ENCODE results near the gene HORMAD2. TPM values are rescaled to one million over a fixed set of nuclear protein-coding genes. Genes with fewer than 3 reads are reported as not detected.
"Not testable (repeated sequence)": the region's sequence is repeated elsewhere in the genome, so short reads cannot be mapped to it uniquely, and the experiment has no call there.

Gene HORMAD2
- total RNA-seq, 1 donor from 2014 or later = not detected

DNA sequence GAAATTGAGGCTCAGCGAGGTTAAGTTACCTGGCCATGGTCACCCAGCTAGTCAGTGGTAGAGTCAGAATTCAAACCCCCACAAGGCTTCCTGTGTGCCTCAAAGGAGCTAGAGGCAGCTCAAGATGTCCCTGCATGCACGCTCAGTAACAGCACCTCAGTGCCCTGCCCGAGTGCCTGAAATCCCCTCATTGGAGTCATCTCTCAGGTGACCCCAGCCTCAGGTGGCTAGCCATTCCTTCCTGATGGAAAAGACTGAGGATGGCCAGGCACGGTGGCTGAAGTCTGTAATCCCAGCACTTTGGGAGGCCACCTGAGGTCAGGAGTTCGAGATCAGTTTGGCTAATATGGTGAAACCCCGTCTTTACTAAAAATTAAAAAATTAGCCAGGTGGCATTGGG is 129.4 kb downstream of the HORMAD2 start:
- DNase-seq (ENCODE audit: low spot score) = no peak

DNA sequence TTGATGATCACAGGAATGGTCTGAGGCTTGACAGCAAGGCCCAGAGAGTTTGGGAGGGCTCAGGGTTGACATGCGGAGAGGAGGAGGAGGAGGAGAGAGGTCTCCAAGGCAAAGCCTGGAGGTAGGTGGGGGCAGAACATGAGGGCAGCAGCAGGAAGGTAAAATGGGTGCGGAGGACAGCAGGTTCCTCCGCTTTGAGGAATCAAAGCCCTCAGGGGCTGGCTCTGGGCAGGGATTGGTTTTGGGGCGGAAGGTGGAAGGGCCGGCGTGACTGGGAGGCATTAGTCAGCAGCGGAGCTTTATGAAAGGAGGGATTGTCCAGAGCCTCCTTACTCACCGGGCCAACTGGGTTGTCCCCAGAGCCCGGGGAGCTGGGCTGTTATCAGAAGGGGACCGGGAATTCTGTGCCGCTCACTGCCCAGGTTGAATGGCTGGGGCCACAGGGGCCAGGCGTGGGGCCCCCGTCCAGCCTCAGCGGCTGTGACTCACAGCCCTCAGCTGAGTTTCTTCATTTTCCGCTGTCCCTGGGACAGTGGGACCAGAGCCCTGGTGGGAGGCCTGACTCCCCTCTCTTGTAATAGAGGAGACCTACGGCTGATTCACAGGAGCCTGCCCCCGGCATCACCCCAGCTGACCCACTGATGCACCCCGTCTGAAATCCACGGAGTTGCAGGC is 130.1 kb downstream of the HORMAD2 start:
- DNase-seq (ENCODE audit: low spot score) = no peak

DNA sequence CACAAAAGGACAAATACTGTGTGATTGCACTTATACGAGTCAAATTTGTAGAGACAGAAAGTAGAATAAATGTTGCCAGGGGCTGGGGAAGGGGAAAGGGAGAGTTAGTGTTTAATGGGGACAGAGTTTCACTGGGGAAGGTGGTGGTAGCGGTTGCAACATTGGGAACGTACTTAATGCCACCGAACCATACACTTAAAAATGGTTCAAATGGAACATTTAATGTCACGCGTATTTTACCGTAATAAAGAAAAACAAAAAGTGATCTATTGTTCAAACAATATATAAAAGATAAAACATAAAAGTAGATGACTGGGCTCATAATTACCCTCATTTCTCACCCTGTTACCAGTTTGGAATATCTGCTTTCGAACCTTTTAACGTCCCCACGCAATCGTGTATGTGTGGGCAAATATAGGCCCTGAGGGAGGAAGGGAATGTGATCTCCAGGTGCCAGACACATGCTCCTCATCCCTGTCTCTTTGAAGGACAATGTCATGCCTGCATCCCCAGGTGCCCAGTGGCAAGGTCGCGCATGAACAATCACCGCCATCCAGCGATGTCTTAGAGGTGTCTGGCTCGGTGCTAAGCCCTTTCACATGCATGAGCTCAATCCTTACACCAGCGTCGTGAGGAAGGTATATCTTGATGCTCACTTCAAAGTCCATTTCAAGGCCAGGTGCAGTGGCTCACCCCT is 131.0 kb downstream of the HORMAD2 start:
- DNase-seq (ENCODE audit: low spot score) = no peak

DNA sequence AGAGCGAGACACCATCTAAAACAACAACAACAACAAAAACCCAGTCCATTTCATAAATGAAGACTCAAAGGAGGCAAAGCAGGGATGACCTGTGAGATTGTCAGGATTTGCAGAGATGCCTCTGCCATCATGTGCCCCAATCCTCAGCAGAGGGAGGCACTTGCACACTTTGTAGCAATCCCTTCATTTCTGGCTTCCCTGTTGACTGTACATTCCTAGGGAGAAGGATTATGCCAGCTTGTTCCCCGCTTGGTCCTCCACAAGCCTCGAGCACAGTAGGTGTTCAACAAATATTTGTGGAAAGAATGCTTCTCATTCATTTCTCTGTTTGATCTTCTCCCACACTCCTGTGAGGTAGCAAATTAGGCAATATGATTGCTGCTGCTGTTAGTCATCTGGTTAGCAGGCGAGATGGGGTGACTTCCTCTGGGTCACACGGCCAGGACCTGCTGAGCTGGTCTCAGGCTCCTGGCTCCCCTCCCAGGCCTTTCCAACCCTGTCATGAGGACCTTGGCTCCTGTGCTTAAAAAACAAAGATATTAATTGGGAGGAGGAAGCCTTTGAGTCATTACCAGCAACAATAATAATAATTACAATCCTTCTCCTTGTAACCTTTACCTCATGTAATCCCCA is 132.2 kb downstream of the HORMAD2 start:
- peak; percentile 81 for DNase-seq (ENCODE audit: low spot score)

DNA sequence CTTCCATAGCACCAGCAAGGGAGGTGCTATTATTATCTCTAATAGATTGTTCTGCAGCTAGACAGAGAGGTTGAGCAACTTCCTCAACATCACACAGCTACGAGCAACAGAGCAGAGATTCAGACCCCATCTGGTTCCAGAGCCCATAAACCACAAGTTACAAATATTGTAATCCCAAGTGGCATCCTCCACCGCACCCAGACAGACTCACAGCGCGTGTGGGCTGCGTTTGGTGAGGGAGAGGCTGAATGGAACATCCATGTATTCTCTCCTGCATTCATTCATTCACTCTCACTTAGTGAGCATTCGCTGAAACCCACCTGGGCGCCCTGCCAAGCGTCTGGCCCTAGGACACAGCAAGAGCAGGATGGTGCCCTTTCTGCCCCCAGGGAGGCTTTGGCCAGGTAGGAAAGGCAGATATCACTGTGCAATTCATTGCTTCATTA is 132.8 kb downstream of the HORMAD2 start:
- no peak for DNase-seq (ENCODE audit: low spot score)

DNA sequence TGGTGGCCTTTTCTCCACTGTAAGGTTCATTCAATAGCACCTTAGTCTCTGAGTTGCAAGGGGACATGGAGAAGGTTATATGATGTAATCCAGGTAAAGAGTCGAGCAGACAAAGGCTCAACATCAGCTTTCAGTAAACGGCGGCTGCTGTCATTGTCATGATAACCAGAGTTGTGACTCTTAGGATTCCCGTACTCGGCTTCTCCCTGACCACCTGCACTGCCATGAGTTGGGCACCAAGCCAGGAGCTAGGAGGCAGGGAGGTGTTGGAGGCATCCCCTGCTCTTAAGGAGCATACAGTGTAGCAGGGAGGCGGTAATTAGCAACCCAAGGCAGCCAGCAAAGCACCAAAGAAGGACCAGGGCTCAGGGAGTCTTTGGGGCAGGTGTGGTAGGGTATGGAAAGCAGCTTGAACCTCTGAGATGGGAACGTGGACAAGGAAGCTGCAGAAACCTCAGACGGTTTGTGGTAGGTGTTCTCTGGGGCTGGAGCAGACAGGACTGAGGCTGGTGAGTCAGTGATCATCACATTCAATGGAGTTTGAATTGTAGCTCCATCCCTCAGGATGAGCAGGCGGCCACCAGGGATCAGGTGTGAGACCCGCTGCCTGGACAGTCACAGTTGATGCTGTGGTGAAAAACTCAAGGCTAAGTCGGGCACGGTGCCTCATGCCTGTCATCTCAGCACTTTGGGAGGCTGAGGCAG is 134.6 kb downstream of the HORMAD2 start:
- no peak for DNase-seq (ENCODE audit: low spot score)

DNA sequence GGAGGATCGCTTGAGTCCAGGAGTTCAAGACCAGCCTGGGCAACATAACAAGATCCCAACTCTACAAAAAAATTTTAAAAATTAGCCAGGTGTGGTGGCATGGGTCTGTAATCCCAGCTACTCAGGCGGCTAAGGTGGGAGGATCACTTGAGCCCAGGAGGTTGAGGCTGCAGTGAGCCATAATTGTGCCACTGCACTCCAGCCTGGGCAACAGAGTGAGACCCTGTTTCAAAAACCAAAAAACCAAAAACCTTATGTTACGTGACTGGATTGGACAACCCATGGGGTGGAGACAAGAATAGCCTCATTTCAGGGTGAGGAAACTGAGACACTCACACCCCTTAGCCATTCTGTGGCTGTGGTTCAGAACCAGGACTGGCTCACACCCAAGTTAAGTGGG is 136.0 kb downstream of the HORMAD2 start:
- not testable (repeated sequence) for DNase-seq (ENCODE audit: low spot score)

DNA sequence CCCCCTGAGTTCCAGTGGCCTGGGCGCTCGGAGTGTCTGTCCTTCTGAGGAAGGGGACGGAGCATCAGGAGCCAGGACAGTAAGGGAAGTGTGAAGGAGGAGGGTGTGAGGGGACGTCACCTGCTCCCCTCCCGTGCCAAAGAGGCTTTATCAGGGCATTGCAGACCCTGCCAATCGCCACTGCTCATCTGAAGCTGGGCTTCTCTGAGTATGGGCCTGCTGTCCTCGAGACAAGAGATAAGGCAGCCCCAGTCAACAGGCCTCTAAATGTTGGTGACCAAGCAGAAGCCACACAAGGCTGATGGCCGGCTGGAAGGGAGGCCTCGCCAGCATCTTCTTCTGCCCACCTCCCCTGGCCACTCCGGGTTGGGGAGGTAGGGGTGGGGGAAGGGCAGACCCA is 136.4 kb downstream of the HORMAD2 start:
- no peak for DNase-seq (ENCODE audit: low spot score)

DNA sequence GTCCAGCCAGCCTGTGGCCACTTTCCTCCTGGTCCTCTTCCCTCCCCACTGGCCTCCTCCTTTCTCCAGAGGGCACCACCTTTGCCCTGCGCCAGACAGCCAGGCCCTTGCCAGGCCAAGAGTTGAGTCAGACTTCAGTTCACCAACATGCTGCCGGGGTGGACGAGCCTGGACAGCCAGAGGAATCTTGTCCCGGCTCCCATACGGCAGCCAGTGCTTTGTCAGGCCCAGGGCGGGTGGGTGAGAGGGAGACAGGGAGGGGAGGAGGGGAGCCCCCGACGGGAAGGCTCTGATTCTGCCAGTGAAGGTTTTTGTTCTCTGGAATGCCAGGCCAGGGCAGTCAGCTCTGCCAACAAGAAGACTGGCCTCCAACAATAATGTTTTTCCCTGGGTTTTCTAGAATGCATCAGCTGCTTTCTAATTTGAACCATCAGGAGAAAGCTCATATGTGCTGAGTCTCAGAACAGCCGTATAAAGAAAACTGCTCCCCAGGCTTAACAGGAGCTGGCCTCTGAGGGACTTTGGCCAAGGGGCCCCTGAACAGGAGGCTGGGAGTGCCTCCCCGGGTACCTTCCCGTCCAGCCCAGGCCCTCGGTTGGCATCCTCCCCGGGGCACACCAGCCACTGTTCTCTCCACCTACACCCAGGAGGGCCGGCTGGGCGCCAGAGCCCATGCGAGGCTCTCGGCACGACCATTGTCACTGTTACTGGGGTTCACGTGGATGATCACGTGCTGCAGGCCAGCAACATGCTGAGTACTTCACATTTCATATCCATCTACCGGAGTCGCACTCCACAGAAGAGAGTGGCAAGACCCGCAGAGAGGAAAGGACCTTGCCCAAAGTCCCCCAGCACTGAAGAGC is 137.7 kb downstream of the HORMAD2 start:
- DNase-seq (ENCODE audit: low spot score) = no peak

DNA sequence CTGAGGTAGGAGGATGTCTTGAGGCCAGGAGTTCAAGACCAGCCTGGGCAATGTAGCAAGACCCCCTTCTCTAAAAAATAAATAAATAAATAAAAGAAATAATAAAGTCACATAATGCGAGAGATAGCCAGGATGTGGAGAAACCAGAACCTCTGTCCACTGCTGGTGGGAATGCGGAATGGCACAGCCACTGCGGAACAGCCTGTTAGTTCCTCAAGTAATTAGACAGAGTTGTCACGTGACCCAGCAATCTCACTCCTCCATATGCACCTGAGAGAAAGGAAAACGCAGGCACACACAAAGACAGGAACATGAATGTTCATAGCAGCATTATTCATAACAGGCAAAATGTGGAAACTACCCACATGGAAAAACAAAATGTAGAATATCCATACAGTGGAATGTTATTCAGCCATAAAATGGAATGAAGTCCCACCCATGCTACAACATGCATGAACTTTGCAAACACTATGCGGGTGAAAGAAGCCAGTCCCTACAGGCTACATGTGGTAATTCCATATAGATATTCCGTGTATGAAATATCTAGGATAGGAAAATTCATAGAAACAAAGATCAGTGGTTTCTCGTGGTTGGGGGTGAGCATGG is 138.9 kb downstream of the HORMAD2 start:
- DNase-seq (ENCODE audit: low spot score) = no peak

DNA sequence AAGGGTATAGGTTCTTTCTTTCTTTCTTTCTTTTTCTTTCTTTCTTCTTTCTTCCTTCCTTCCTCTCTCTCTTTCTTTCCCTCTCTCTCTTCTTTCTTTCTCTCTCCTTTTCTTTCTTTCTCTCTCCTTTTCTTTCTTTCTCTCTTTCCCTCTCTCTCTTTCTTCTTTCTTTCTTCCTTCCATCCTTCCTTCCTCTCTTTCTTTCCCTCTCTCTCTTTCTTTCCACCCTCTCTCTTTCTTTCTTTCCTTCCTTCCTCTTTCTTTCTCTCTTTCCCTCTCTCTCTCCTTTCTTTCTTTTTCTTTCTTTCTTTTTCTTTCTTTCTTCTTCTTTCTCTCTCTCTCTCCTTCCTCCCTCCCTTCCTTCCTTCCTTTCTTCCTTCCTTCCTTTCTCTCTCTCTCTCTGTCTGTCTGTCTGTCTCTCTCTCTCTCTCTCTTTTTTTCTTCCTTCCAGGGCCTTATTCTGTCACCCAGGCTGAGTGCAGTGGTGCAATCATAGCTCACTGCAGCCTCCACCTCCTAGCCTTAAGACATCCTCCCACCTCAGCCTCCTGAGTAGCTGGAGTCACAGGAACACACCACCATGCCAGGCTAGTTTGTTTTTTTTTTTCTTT is 139.5 kb downstream of the HORMAD2 start:
- no peak for DNase-seq (ENCODE audit: low spot score)

DNA sequence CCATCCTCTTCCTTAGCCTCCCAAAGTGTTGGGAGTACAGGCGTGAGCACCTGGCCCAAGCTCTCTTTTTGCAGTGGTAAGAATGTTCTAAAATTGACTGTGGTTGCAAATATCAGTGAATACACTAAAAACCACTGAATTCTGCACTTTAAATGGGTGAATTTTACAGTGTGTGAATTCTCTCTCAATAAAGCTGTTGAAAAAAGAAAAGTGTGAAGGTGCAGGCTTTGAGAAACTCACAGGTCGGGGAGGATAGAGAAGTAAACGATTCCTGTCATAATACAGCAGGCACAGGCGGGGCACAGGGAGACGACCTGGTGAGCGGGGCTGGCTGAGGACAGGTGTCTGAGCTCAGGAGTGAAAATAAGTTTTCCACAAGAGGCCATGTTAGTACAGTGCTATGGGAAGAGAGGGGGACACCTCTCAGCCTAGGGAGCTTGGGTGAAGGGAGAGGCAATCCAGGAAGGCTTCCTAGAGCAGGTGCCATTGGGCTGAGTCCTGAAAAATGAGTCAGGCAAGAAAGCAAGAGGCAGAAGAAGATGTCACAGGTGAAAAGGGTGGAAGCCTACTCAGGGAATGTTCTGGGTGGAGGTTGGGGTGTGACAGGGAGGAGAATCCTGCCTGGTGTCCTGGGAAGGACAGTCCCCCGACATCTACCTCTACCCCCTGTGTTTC is 140.2 kb downstream of the HORMAD2 start:
- DNase-seq (ENCODE audit: low spot score) = no peak

DNA sequence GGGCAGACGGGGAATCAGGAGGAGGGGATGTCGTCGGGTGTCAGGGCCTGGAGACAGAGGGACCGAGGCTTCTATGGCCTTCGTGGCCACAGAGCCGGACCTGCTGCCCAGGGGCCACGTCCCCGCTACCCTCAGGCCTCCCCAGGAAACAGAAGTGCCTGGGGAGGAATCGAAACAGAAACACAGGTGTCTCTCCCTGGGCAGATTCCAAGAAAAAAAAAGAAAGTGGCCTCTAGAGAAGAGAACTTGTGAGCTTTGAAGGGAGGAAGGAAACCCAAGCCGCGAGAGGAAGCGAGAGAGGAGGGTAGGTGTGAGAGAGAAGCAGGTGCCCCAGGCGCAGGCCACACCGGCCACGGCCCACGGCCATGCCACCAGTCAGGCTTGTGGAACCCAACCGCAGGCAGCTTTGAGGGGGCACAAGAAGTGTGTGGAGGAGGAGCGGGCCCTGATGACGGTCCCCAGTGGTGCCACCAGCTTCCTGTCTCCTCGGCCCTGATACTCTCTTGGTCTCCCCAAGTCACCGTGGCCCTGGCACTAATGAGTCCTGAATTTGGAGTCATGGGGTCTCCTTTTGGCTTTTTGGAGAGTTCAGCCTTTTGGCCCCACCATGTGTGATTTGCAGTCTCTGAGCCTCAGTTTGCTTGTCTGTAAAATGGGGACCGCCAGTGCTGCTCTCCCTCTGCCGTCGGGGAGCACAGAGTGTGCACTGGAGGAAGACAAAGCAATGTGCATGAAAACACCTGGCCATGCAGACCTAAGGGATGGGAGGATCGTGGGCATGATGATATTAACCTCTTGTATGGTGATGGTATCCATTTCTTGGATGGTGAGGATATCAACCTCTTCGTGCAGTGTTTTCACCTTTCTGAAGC is 141.1 kb downstream of the HORMAD2 start:
- no peak for DNase-seq (ENCODE audit: low spot score)

DNA sequence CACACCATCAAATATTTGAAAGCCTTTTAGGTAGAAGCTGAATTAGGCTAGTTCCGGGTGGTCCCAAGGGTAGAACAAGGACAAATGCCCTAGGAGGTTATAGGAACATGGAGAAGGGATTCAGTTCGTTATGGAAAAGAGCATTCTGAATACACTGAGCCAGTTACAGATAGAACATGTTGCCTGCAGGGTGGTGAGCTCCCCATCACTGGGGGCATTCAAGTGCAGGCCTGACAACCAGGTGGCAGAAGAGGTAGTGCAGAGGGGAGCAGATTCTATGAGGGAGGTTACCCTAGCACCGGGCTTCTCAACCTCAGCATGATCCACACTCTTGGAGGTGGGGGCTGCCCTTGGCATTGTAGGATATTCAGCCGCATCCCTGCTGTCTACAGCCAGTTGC is 142.1 kb downstream of the HORMAD2 start:
- no peak for DNase-seq (ENCODE audit: low spot score)

DNA sequence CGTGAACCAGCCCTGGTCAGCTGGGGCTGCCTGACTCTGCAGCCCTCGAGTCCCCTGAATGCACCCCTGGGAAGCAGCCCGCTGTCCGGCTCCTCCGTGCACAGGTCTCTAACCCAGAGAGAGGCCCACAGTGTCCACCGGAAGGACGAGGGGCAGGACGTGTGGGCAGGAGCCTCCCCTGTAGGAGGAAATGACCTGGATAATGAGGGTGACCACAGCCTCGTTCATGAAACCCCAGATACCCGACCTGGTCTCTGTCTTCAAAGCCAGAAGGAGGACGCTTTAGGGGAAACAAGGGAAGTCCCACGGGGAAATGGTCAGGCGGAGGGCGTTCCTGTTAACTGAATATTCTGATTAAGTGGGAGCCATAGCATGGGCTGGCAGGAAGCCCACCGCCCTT is 143.0 kb downstream of the HORMAD2 start:
- no peak for DNase-seq (ENCODE audit: low spot score)

DNA sequence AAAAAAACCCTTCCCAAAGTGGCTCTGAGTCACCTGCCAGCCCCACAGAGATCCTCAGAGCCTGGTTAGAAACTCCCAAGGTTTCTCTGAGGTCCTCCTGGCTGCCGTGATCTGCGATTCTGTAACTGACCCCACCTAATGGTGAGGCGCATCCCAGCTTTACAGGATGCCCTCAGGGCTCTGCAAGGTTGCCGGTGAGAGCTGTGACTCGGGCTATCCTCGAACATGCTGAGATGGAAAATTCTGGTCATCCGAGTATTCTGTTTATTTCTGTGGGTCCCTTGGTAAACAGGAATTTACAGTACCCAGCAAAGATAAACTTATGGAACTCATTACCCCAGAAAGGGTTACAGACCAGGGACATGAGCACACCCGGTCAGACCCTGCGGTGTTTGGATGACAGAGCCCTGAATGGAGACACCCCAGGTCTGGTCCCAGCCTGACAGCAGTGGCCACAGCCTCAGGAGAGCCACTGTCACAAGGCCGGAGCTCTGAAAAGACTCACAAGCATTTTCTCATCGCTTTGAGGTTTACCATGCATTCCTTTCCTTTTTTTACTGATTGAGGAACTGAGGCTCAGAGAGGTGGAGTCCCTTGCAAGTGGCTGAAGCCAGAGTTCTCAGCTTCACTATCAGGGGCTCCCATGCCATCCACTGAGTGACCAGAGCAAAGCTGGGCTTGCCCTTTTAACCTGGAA is 144.0 kb downstream of the HORMAD2 start:
- DNase-seq (ENCODE audit: low spot score) = no peak

DNA sequence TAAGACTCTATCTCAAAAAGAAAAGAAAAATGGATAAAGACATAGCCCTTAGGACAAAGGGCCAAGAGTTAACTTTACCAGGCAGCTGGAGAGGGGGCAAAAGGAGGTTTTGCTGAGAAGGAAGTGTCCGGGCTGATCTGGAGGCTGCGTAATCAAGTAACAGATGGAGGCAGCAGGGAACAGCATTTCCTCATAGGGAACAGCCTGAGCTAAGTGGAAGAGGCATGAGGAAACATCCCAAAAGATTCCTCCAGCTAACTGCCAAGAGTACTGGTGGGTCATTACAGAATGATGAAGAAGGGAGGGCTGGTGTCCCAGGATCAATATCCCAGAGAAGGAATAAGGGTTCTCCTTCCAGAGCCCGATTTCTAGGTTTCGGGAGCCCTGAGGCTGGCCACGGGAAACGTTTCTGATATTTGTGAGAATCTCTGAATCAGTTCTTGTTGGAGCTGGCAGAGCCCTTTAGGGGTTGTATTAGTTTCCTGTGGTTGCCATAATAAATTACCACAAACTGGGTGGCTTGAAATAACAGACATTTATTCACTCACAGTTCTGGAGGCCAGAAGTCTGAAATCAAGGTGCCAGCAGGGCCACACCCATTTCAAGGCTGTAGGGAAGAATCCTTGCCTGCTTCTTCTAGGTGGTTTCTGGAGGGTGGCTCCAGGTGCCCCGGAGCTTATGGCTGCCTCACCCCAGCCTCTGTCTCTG is 145.1 kb downstream of the HORMAD2 start:
- no peak for DNase-seq (ENCODE audit: low spot score)
